Osteocyte (in vitro differentiated cells): ENCODE data around the gene VWF. TPM values are rescaled to one million over a fixed set of nuclear protein-coding genes. Genes with fewer than 3 reads are reported as not detected.

Source experiments
- DNase-seq: peaks from one replicate; pipeline ENCODE4 v3.0.0; 2021; ENCODE audit warnings: mixed read lengths; ENCODE audit not compliant: unreplicated experiment; ENCODE audit errors: extremely low spot score
- H3K27ac Mint-ChIP-seq: one replicate; pipeline ENCODE4 v1.8.0; 2021; ENCODE audit warnings: mild to moderate bottlenecking, mixed read lengths; ENCODE audit not compliant: unreplicated experiment
- H3K27me3 Mint-ChIP-seq: one replicate; pipeline ENCODE4 v1.8.0; 2021; ENCODE audit warnings: mixed read lengths; ENCODE audit not compliant: unreplicated experiment
- H3K36me3 Mint-ChIP-seq: one replicate; pipeline ENCODE4 v1.8.0; 2021; ENCODE audit warnings: mixed read lengths; ENCODE audit not compliant: unreplicated experiment
- H3K4me1 Mint-ChIP-seq: one replicate; pipeline ENCODE4 v1.8.0; 2021; ENCODE audit warnings: mixed read lengths; ENCODE audit not compliant: unreplicated experiment
- H3K4me3 Mint-ChIP-seq: one replicate; pipeline ENCODE4 v1.8.0; 2021; ENCODE audit warnings: mild to moderate bottlenecking, moderate library complexity, mixed read lengths; ENCODE audit not compliant: unreplicated experiment
- H3K9me3 Mint-ChIP-seq: one replicate; pipeline ENCODE4 v1.8.0; 2021; ENCODE audit warnings: mixed read lengths; ENCODE audit not compliant: unreplicated experiment
- total RNA-seq: library from RNA; stranded (reverse); gene quantifications from 2 replicates; pipeline ENCODE4 v1.2.1, GENCODE V29; 2021
- TF ChIP-seq, protein P1 (sequence below): fragments of 200-600 bp; sonication (generic); IDR thresholded peaks from 2 replicates; pipeline ENCODE4 v1.5.0; 2021; ENCODE audit warnings: antibody characterized with exemption, mild to moderate bottlenecking, moderate library complexity

VWF gene
- total RNA-seq, 1 donor from 2014 or later: 0.13 TPM

GRCh38 chr12:6072302-6072752 lies 52.1 kb downstream of the VWF start:
- peaks cover 37% of the 10 kb centered on the region for H3K4me1 Mint-ChIP-seq
- H3K27me3 Mint-ChIP-seq: no peaks in the 10 kb centered on the region
- DNase-seq: no peak
- H3K27ac Mint-ChIP-seq: no peak overlapping the region
- H3K36me3 Mint-ChIP-seq: no peaks in the 10 kb centered on the region
- H3K9me3 Mint-ChIP-seq: no peaks in the 10 kb centered on the region
- H3K4me3 Mint-ChIP-seq: no peak overlapping the region
- TF ChIP-seq, protein P1, sequence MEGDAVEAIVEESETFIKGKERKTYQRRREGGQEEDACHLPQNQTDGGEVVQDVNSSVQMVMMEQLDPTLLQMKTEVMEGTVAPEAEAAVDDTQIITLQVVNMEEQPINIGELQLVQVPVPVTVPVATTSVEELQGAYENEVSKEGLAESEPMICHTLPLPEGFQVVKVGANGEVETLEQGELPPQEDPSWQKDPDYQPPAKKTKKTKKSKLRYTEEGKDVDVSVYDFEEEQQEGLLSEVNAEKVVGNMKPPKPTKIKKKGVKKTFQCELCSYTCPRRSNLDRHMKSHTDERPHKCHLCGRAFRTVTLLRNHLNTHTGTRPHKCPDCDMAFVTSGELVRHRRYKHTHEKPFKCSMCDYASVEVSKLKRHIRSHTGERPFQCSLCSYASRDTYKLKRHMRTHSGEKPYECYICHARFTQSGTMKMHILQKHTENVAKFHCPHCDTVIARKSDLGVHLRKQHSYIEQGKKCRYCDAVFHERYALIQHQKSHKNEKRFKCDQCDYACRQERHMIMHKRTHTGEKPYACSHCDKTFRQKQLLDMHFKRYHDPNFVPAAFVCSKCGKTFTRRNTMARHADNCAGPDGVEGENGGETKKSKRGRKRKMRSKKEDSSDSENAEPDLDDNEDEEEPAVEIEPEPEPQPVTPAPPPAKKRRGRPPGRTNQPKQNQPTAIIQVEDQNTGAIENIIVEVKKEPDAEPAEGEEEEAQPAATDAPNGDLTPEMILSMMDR: peak; percentile 35

DNA sequence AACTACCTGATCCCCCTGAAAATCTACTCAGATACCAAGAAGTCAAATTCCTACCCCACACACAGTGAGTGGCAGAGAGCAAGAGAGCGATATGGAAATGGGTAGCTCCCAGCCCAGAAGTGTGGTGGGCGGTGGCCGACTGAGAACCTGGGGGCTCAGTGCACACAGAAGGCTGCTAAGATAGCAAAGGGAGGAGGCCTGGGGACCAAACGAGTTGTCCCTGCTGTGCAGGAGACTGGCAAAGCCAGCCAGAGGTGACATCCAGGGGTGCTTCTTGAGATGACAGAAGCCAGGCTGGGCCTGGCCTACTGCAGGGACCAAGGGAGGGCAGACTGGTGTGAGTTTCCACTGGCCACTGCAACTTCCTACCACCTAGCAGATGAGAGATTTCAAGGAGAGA lies 52.9 kb downstream of the VWF start:
- H3K27ac Mint-ChIP-seq: no peak overlapping the region

GRCh38 chr12:6070472-6071257 lies 53.8 kb downstream of the VWF start:
- H3K4me1 Mint-ChIP-seq: peaks cover 35% of the 10 kb centered on the region
- DNase-seq: no peak

More for the DNA sequence above, 52.9 kb downstream of the VWF start:
- H3K4me1 Mint-ChIP-seq: peaks cover 37% of the 10 kb centered on the region
- no peaks in the 10 kb centered on the region for H3K36me3 Mint-ChIP-seq
- TF ChIP-seq, protein P1: no peak
- DNase-seq: no peak
- H3K27me3 Mint-ChIP-seq: no peaks in the 10 kb centered on the region
- H3K9me3 Mint-ChIP-seq: no peaks in the 10 kb centered on the region
- H3K4me3 Mint-ChIP-seq: no peak overlapping the region

GRCh38 chr12:6069437-6070093 lies 54.9 kb downstream of the VWF start:
- H3K27ac Mint-ChIP-seq: peak overlapping the region; percentile 68
- peaks cover 29% of the 10 kb centered on the region for H3K4me1 Mint-ChIP-seq
- no peak for DNase-seq
- H3K36me3 Mint-ChIP-seq: no peaks in the 10 kb centered on the region
- TF ChIP-seq, protein P1: no peak
- H3K27me3 Mint-ChIP-seq: no peaks in the 10 kb centered on the region
- H3K4me3 Mint-ChIP-seq: no peak overlapping the region
- H3K9me3 Mint-ChIP-seq: no peaks in the 10 kb centered on the region

More at GRCh38 chr12:6070472-6071257, 53.8 kb downstream of the VWF start:
- TF ChIP-seq, protein P1: no peak
- Mint-ChIP-seq H3K36me3 (no peaks in the 10 kb centered on the region), H3K27ac (no peak overlapping the region), H3K27me3 (no peaks in the 10 kb centered on the region), H3K9me3 (no peaks in the 10 kb centered on the region), H3K4me3 (no peak overlapping the region)

- Mint-ChIP-seq H3K4me1 (peaks cover 22% of the 10 kb centered on the region), H3K4me3 (no peak overlapping the region), H3K36me3 (no peaks in the 10 kb centered on the region), H3K27me3 (no peaks in the 10 kb centered on the region), H3K9me3 (no peaks in the 10 kb centered on the region), H3K27ac (peak overlapping the region; percentile 37)
- TF ChIP-seq, protein P1: no peak
- DNase-seq: no peak
Measured at GRCh38 chr12:6068227-6068626, 56.2 kb downstream of the VWF start.
